Neuron (in vitro differentiated cells): ENCODE data around the gene TBC1D19.

Experiments
- H2AFZ ChIP-seq: one replicate; pipeline ENCODE4 v1.6.1; 2013; ENCODE audit warnings: low read depth, mild to moderate bottlenecking, inconsistent platforms, low read length, moderate library complexity
- H3K27me3 ChIP-seq: one replicate; pipeline ENCODE4 v1.6.1; 2013; ENCODE audit warnings: low read length; ENCODE audit not compliant: insufficient read depth
- H3K36me3 ChIP-seq: one replicate; pipeline ENCODE4 v1.6.1; 2013; ENCODE audit warnings: low read length; ENCODE audit not compliant: insufficient read depth
- H3K4me1 ChIP-seq: one replicate; pipeline ENCODE4 v1.6.1; 2013; ENCODE audit warnings: low read length; ENCODE audit not compliant: insufficient read depth
- H3K4me3 ChIP-seq: 2 replicates; pipeline ENCODE4 v1.5.1; 2013; ENCODE audit warnings: mild to moderate bottlenecking, low read length, moderate library complexity
- H3K9me3 ChIP-seq: one replicate; pipeline ENCODE4 v1.6.1; 2013; ENCODE audit warnings: low read length

Gene TBC1D19

DNA sequence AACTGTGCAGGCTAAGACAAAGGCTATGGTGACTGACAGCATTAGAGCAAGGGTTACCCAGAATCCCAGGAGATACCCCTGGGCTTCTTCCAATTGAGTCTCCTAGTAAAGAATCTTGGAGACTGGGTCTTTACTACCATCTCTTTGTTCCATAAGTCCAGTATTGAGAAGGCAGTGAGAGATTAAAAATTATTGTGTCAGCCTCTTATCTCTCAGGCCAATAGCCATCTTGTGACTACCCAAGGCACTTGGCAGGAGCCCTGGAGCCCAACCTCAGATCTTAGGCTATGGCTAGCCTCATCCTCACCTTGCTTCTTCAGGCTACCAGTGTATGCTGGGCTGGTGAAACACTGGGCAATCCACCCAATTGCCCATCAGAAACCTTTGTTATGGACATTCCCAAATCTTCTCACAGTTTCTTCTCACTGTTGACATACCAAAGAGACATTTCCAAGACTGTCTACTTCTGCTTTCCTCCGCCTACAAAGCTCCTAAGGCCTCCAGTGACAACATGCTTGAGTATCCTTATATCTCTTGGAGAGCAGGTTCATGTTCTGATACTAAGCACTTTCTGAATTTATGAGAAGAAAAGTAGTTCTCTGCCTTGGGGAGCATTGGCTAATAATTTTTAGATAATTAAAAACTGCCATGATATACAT is 200.5 kb downstream of the TBC1D19 start:
- H2AFZ ChIP-seq: no peak overlapping the region
- H3K4me3 ChIP-seq: no peak overlapping the region
- no peaks in the 10 kb centered on the region for H3K36me3 ChIP-seq

DNA sequence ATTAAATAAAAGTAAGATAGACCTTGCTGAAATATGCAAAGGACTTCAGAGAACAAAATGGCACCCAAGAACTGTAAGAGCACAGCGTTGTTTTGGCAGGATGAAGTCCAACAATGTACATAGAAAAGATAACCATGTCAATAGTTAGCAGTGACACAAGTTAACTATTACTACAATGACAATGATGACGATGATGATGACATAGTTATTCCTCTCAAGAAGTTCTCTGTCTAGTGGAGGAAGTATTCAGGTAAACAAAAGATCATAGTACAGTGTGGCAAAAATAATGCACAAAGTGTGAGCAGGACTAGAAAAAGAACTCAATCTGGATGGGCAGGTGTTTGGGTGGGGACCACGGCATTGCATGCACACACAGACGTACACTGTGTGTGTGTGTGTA is 201.4 kb downstream of the TBC1D19 start:
- H3K4me3 ChIP-seq: no peak overlapping the region
- H2AFZ ChIP-seq: no peak overlapping the region
- H3K36me3 ChIP-seq: no peaks in the 10 kb centered on the region
- no peaks in the 10 kb centered on the region for H3K9me3 ChIP-seq
- H3K27me3 ChIP-seq: no peaks in the 10 kb centered on the region
- H3K4me1 ChIP-seq: peaks cover 18% of the 10 kb centered on the region

More for the DNA sequence above, 200.5 kb downstream of the TBC1D19 start:
- Histone ChIP-seq H3K27me3 (no peaks in the 10 kb centered on the region), H3K4me1 (peaks cover 18% of the 10 kb centered on the region), H3K9me3 (no peaks in the 10 kb centered on the region)

DNA sequence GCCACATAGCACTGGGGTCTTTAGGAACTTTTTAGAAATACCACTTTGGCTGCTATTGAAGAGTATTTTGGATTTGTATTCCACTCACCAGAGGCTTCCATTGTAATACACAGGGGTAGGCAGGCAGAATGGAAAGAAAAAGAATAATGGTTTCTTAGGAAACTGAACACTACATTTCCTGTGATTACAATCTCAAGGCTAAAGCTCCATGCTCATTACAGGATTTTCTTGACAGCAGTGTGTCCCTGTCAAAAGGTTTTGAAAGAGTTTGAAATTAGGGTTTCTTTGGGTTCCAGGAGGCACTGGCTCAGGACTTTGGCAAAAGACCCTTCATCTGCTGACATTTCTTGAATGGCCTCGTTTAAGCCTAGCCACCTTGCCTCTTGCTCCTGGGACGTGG is 201.9 kb downstream of the TBC1D19 start:
- Histone ChIP-seq H3K36me3 (no peaks in the 10 kb centered on the region), H3K4me1 (peaks cover 18% of the 10 kb centered on the region), H3K4me3 (no peak overlapping the region), H3K27me3 (no peaks in the 10 kb centered on the region), H3K9me3 (no peaks in the 10 kb centered on the region), H2AFZ (no peak overlapping the region)

DNA sequence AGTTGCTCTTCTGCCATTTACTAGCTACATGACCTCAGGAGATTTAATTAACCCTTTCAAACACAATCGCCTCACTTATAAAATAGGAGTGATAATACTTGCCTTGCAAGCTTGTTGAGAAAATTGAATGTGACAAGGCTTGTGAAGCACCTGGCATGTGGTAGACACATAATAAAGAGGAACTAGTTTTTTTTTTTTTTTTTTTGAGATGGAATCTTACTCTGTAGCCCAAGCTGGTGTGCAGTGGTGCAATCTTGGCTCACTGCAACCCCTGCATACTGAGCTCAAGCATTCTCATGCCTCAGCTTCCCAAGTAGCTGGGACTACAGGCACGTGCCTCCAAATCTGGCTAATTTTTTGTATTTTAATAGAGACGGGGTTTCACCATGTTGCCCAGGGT is 203.0 kb downstream of the TBC1D19 start:
- Histone ChIP-seq H3K27me3 (no peaks in the 10 kb centered on the region), H3K4me1 (peaks cover 18% of the 10 kb centered on the region), H2AFZ (no peak overlapping the region), H3K9me3 (no peaks in the 10 kb centered on the region), H3K4me3 (no peak overlapping the region), H3K36me3 (no peaks in the 10 kb centered on the region)

DNA sequence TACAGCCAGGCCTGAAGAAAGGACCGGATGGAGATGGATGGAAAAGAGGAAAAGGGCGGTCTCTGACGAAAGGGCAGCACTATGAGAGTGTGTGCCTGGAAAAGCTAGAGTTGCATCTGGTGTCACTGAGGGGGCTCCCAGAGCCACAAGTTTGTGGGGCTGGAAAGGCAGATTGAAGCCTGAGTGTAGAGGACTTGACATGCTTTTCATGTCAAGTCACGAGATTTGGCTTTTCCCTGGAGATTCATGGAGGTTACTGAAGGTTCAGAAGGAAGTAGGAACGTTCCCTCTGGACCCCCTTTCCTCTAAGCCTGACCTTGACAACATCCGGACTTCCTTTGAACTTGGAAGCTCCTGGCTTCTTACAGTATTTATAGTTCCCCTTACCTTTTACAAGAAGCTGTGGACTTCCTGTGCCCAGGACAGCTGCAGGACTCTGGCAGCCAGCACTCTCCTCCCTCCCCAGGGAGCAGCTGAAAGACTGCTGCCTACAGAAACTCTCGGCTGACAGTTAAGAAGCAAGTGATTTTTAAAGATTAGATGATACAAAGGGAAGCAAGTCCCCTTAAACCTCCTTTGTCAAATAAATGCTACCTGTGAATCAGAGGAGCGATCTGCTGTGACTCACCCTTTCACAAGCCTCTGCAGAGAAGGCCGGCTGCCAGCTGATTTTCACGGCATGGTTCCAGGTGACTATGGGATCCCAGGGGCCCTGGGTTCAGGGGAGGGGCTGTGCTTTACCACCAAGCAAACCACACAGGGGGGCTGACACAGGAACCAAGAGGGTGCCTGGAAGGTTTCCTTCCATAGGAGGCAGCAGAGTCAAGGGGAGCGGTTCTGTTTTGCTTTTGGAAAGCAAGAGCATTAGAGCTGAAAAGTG is 203.8 kb downstream of the TBC1D19 start:
- Histone ChIP-seq H3K9me3 (no peaks in the 10 kb centered on the region), H2AFZ (no peak overlapping the region), H3K36me3 (no peaks in the 10 kb centered on the region), H3K27me3 (no peaks in the 10 kb centered on the region), H3K4me1 (peaks cover 18% of the 10 kb centered on the region), H3K4me3 (no peak overlapping the region)

DNA sequence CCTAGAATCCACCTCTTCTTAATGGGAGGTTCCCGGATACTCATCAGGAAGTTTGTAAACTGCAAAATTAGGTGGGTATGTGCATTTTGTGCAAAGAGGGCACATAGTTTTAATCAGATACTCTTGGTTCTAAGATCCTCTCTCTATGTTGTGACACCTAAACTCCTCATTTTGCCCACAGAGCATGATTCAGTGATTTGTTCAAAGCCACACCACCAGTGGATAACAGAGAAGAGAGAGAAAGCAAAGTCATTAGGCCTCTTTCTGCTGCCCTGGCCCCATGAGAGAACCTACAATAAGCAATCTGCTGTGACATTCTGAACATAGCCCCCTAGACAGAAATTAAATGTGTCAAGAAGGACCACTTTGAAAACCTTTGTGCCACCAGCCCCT is 204.5 kb downstream of the TBC1D19 start:
- Histone ChIP-seq H3K27me3 (no peaks in the 10 kb centered on the region), H3K4me3 (no peak overlapping the region), H3K4me1 (peaks cover 18% of the 10 kb centered on the region), H3K9me3 (peaks cover 2% of the 10 kb centered on the region), H2AFZ (no peak overlapping the region), H3K36me3 (no peaks in the 10 kb centered on the region)

DNA sequence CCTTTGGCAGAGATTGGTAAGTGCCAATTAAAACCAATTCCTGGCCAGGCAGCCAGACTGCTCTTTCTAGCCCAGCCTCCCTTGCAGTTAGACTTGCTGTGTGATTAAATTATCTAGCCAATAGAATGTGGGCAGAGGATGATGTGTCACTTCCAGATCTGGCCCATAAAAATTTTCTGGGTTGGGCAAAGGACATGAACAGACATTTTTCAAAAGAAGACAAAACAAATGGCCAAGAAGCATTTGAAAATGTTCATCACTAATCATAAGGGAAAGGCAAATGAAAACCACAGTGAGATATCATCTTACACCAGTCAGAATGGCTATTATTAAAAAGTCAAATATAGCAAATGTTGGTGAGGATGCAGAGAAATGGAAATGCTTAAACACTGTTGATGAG is 205.3 kb downstream of the TBC1D19 start:
- no peaks in the 10 kb centered on the region for H3K36me3 ChIP-seq
- H2AFZ ChIP-seq: no peak overlapping the region
- H3K4me1 ChIP-seq: peaks cover 18% of the 10 kb centered on the region
- no peaks in the 10 kb centered on the region for H3K27me3 ChIP-seq
- H3K9me3 ChIP-seq: peaks cover 2% of the 10 kb centered on the region
- no peak overlapping the region for H3K4me3 ChIP-seq

DNA sequence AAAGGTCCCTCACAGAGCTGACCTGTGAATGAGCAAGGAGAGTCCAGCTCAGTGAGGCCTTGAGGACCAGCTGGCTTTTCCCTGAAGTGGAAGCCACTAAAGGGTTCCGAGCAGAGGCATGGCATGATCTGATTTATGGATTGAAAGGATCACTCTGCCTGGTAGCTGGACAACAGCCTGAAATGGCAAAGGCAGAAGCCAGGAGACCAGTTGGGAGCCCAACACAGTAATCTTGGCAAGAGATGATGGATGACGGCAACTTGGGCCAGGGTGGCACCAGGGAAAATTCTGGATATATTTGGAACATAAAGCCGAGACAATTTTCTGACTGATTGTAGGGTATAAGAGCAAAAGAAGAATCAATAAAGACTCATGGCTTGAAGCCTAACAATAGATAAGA is 207.5 kb downstream of the TBC1D19 start:
- Histone ChIP-seq H3K36me3 (no peaks in the 10 kb centered on the region), H3K4me1 (peaks cover 6% of the 10 kb centered on the region), H3K4me3 (no peak overlapping the region), H3K27me3 (no peaks in the 10 kb centered on the region), H2AFZ (no peak overlapping the region), H3K9me3 (peaks cover 2% of the 10 kb centered on the region)

DNA sequence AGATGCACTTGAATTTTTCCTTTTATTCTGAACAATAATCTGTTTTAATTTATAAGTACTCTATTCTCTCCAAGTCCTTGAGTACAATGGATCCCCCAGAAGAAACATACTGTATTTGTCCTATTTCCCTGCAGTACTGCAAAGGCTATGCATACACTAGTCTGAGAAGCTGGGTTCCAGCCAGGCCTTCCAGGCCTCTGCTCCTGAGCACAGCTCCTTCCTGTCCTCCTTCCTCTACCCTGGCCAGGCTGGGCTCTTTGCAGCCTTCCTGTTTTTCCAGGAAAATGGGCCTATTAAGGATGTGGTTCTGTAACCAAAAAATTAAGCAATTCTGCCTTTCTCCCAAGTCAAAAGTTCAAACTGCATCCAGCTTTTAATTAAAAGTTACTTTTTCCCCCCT is 208.8 kb downstream of the TBC1D19 start:
- Histone ChIP-seq H2AFZ (no peak overlapping the region), H3K27me3 (no peaks in the 10 kb centered on the region), H3K36me3 (no peaks in the 10 kb centered on the region), H3K9me3 (peaks cover 2% of the 10 kb centered on the region), H3K4me1 (no peaks in the 10 kb centered on the region), H3K4me3 (no peak overlapping the region)

DNA sequence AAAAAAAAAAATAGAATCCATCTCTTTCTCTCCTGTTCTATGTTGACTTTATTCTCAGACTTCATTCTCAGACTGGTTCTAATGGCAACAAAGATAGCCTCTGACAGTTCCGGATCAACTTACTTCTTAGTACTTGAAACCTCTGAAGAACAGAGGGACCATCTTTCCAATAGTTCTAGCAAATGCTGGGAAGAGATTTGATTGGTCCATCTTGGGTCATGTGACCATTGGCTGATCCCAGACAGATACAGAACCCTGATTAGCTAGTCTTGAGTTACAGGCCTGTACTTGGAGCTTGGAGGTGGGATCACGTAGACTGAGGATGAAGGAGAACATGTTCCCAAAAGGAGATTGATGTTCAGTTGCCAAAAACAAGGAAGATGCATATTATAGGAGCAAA is 209.9 kb downstream of the TBC1D19 start:
- H2AFZ ChIP-seq: no peak overlapping the region
- peaks cover 2% of the 10 kb centered on the region for H3K9me3 ChIP-seq
- H3K27me3 ChIP-seq: no peaks in the 10 kb centered on the region
- no peaks in the 10 kb centered on the region for H3K4me1 ChIP-seq
- no peaks in the 10 kb centered on the region for H3K36me3 ChIP-seq
- no peak overlapping the region for H3K4me3 ChIP-seq

DNA sequence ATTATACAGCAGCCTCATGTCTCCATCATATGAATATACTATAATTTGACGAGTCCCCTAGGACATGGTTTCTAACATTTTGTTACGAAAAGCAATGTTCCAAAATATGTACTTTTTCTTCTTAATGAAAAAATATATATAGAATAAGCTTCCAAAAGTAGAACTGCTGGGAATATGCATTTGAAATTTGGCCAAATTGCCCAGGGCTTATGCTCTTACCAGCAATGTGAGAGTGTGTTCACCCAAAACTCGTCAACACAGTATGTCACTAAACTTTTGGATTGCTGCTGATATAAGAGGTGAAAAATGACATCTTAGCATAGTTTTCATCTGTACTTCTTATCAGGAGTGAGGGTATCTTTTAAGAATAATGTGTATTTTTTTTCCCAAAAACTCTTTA is 212.2 kb downstream of the TBC1D19 start:
- H3K9me3 ChIP-seq: peaks cover 4% of the 10 kb centered on the region
- H3K4me1 ChIP-seq: no peaks in the 10 kb centered on the region
- H3K36me3 ChIP-seq: no peaks in the 10 kb centered on the region
- H2AFZ ChIP-seq: no peak overlapping the region
- H3K27me3 ChIP-seq: no peaks in the 10 kb centered on the region
- H3K4me3 ChIP-seq: no peak overlapping the region

DNA sequence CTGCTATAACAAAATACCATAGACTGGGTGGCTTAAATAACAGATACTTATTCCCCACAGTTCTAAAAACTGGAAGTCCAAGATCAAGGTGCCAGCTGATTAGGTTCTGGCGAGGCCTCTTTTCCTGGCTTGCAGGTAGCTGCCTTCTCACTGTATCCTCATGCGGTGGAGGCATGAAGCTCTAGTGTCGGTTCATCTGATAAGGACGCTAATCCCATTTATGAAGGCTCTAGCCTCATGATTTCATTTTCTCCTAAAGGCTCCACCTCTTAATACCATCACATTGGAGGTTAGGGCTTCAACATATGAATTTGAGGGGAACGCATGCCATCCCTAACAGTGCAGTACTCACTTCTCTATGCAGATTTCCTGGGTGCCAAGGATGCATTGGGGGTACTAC is 218.9 kb downstream of the TBC1D19 start:
- H3K9me3 ChIP-seq: peaks cover 2% of the 10 kb centered on the region
- H2AFZ ChIP-seq: peak overlapping the region; percentile 65
- no peaks in the 10 kb centered on the region for H3K27me3 ChIP-seq
- no peaks in the 10 kb centered on the region for H3K36me3 ChIP-seq
- H3K4me3 ChIP-seq: no peak overlapping the region
- H3K4me1 ChIP-seq: peaks cover 12% of the 10 kb centered on the region

DNA sequence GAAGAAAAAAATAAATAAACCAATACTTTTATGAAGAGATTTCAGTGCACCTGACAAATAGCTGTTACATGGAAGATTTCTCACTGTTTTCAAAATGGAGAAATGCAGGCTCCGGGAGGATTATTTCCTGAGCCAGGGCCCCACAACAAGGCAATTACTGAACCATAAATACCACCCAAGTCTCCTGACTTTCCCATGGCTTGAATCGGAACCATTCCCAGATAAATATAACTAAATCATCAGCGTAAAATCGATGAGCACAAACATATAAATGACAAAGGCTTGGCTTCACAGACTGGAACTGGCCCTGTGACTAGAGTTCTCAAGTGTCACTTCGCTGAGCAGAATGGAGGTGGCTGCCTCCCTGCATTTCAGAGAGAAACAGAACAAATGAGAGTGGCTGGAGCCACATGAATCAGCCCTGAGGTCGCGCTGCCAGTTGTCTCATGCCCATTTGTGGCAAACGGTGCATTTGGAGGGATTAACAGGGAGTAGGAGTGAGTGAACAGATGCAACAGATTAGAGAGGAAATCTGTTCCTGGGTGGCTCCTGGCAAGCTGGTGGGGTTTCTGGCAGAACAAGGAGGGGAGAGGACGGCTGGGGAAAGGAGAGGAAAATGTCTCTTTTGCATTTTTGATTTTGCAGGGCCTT is 219.5 kb downstream of the TBC1D19 start:
- H3K36me3 ChIP-seq: no peaks in the 10 kb centered on the region
- H3K4me1 ChIP-seq: peaks cover 12% of the 10 kb centered on the region
- H3K27me3 ChIP-seq: no peaks in the 10 kb centered on the region
- H2AFZ ChIP-seq: peak overlapping the region; percentile 65
- H3K4me3 ChIP-seq: no peak overlapping the region
- peaks cover 2% of the 10 kb centered on the region for H3K9me3 ChIP-seq
